CD4-positive, CD25-positive, alpha-beta regulatory T cell (primary cell): ENCODE results near the gene OBP2B. TPM values are rescaled to one million over a fixed set of nuclear protein-coding genes. Genes with fewer than 3 reads are reported as not detected.
"Not testable (repeated sequence)": the region's sequence is repeated elsewhere in the genome, so short reads cannot be mapped to it uniquely, and the experiment has no call there.

Source experiments
- ATAC-seq, 2 donors: fragments of 150-1000 bp; cut with Tn5 transposase; one replicate each; pipeline ENCODE4 v1.10.0; 2021; ENCODE audit warnings: low read depth in 2 of 2, moderate number of reproducible peaks in 2 of 2, moderate library complexity in 1 of 2
- DNase-seq, 3 donors: peaks; one replicate each; pipeline versions ENCODE4 v3.0.0 to v3.0.0-alpha.2; 2012 to 2022; ENCODE audit warnings: mixed read lengths in 1 of 3
- H3K27ac ChIP-seq: one replicate; pipeline ENCODE4 v1.7.0; 2013; ENCODE audit warnings: mild to moderate bottlenecking, low read length; ENCODE audit not compliant: insufficient read depth, poor library complexity, severe bottlenecking
- H3K27me3 ChIP-seq: one replicate; pipeline ENCODE4 v1.7.0; 2013; ENCODE audit warnings: low read length; ENCODE audit not compliant: control insufficient read depth, insufficient read depth
- H3K36me3 ChIP-seq: one replicate; pipeline ENCODE4 v1.7.0; 2013; ENCODE audit warnings: mild to moderate bottlenecking, low read length, moderate library complexity; ENCODE audit not compliant: control insufficient read depth, insufficient read depth
- H3K4me1 ChIP-seq: 2 replicates; pipeline ENCODE4 v1.7.0; 2013; ENCODE audit warnings: mild to moderate bottlenecking, low read length; ENCODE audit not compliant: insufficient read depth, control insufficient read depth, poor library complexity, severe bottlenecking
- H3K4me3 ChIP-seq: one replicate; pipeline ENCODE4 v1.7.0; 2013; ENCODE audit warnings: low read depth, mild to moderate bottlenecking, low read length, moderate library complexity
- H3K9me3 ChIP-seq, 2 experiments: 1 replicate in 1 of 2; 2 replicates in 1 of 2; pipeline ENCODE4 v1.7.0; 2013; ENCODE audit warnings: low read length in 2 of 2, mild to moderate bottlenecking in 1 of 2, moderate library complexity in 1 of 2; ENCODE audit not compliant: control insufficient read depth in 2 of 2
- H3K27ac Mint-ChIP-seq, 3 donors: one replicate each; pipeline ENCODE4 v1.8.0; 2020 to 2022; ENCODE audit warnings: mild to moderate bottlenecking in 3 of 3, mixed read lengths in 3 of 3, moderate library complexity in 2 of 3
- H3K27me3 Mint-ChIP-seq: one replicate; pipeline ENCODE4 v1.8.0; 2022; ENCODE audit warnings: mild to moderate bottlenecking, mixed read lengths
- H3K36me3 Mint-ChIP-seq: one replicate; pipeline ENCODE4 v1.8.0; 2020; ENCODE audit warnings: mixed read lengths
- H3K4me1 Mint-ChIP-seq, 4 donors: one replicate each; pipeline ENCODE4 v1.8.0; 2020 to 2022; ENCODE audit warnings: mixed read lengths in 4 of 4, mild to moderate bottlenecking in 1 of 4
- H3K4me3 Mint-ChIP-seq, 4 donors: one replicate each; pipeline ENCODE4 v1.8.0; 2020 to 2022; ENCODE audit warnings: mild to moderate bottlenecking in 4 of 4, mixed read lengths in 4 of 4, moderate library complexity in 3 of 4
- H3K9me3 Mint-ChIP-seq, 7 donors: one replicate each; pipeline ENCODE4 v1.8.0; 2020 to 2022; ENCODE audit warnings: mixed read lengths in 7 of 7, mild to moderate bottlenecking in 3 of 7, moderate library complexity in 2 of 7
- polyA plus RNA-seq, 4 donors: library from polyadenylated mRNA; unstranded; fragments of 300-500 nt; fragmentation: Illumina TruSeq; gene quantifications; one replicate each; pipeline ENCODE4 v1.2.3, GENCODE V29; 2021
- total RNA-seq: library from RNA; stranded (reverse); gene quantifications from one replicate; pipeline ENCODE4 v1.2.3, GENCODE V29; 2022

Gene OBP2B
- total and polyA plus RNA-seq, 5 donors from 2014 or later = not detected

GRCh38 chr9:133170716-133171115, 38.3 kb downstream of the OBP2B start:
- peaks cover 2% of the 10 kb centered on the region for H3K27me3 ChIP-seq
- H3K9me3 ChIP-seq = no peaks in the 10 kb centered on the region
- Mint-ChIP-seq H3K27ac (no peak overlapping the region), H3K27me3 (peaks cover 33% of the 10 kb centered on the region), H3K9me3 (no peaks in the 10 kb centered on the region), H3K4me1 (no peaks in the 10 kb centered on the region), H3K4me3 (no peak overlapping the region), H3K36me3 (no peaks in the 10 kb centered on the region)
- DNase-seq = no peak
- H3K27ac ChIP-seq = no peak overlapping the region
- no peaks in the 10 kb centered on the region for H3K4me1 ChIP-seq
- ATAC-seq = no peak
- H3K4me3 ChIP-seq = no peak overlapping the region
- no peaks in the 10 kb centered on the region for H3K36me3 ChIP-seq

DNA sequence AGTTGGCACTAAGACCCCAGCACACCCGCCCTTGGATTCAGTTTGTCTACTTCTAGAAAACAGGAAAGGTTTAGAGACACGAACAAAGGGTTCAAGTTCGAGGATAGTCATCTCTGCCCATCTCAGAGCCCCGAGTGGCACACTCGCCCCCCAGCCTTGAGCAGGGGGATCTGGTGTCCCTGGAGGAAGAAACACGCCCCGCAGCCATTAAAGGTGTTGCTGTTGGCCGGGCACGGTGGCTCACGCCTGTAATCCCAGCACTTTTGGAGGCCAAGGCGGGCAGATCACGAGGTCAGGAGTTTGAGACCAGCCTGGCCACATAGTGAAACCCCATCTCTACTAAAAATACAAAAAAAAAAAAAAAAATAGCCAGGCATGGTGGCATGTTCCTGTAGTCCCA, 39.4 kb downstream of the OBP2B start:
- H3K9me3 ChIP-seq, H3K27ac Mint-ChIP-seq, H3K4me3 ChIP-seq, H3K27me3 ChIP-seq, H3K36me3 ChIP-seq, H3K27ac ChIP-seq, H3K4me3 Mint-ChIP-seq, H3K4me1 ChIP-seq, H3K9me3 Mint-ChIP-seq, ATAC-seq, H3K36me3 Mint-ChIP-seq, H3K4me1 Mint-ChIP-seq, DNase-seq: not testable (repeated sequence)
- peaks cover 25% of the 10 kb centered on the region for H3K27me3 Mint-ChIP-seq

GRCh38 chr9:133169102-133169501, 39.9 kb downstream of the OBP2B start:
- Histone ChIP-seq H3K4me1 (no peaks in the 10 kb centered on the region), H3K27ac (no peak overlapping the region), H3K36me3 (no peaks in the 10 kb centered on the region), H3K4me3 (no peak overlapping the region), H3K9me3 (no peaks in the 10 kb centered on the region), H3K27me3 (no peaks in the 10 kb centered on the region)
- ATAC-seq = no peak
- Mint-ChIP-seq H3K27ac (no peak overlapping the region), H3K36me3 (no peaks in the 10 kb centered on the region), H3K4me1 (peaks cover 0 to under 1% (median 0%) of the 10 kb centered on the region in 4 donors), H3K4me3 (no peak overlapping the region), H3K9me3 (peaks cover 0 to 1% (median 0%) of the 10 kb centered on the region in 7 donors), H3K27me3 (peaks cover 21% of the 10 kb centered on the region)
- DNase-seq = no peak

- Mint-ChIP-seq H3K4me1 (peaks cover 0 to 2% (median 0%) of the 10 kb centered on the region in 4 donors), H3K27me3 (peaks cover 21% of the 10 kb centered on the region), H3K9me3 (peaks cover 0 to 1% (median 0%) of the 10 kb centered on the region in 7 donors), H3K36me3 (no peaks in the 10 kb centered on the region), H3K27ac (peak overlapping the region in 1 of 3 donors; percentile 9), H3K4me3 (no peak overlapping the region)
- Histone ChIP-seq H3K4me1 (peaks cover 3% of the 10 kb centered on the region), H3K9me3 (no peaks in the 10 kb centered on the region), H3K36me3 (no peaks in the 10 kb centered on the region), H3K4me3 (no peak overlapping the region), H3K27ac (no peak overlapping the region), H3K27me3 (no peaks in the 10 kb centered on the region)
- ATAC-seq (no peak), DNase-seq (no peak)
Observed at GRCh38 chr9:133168432-133168831, 40.6 kb downstream of the OBP2B start.

- DNase-seq = no peak
- no peak for ATAC-seq
- no peaks in the 10 kb centered on the region for H3K27me3 ChIP-seq
- Mint-ChIP-seq H3K4me1 (peaks cover 0 to 2% (median 0%) of the 10 kb centered on the region in 4 donors), H3K9me3 (peaks cover 0 to 1% (median 0%) of the 10 kb centered on the region in 7 donors), H3K36me3 (no peaks in the 10 kb centered on the region), H3K4me3 (no peak overlapping the region), H3K27me3 (peaks cover 19% of the 10 kb centered on the region), H3K27ac (peak overlapping the region in 1 of 3 donors; percentile 9)
- H3K9me3 ChIP-seq = no peaks in the 10 kb centered on the region
- H3K36me3 ChIP-seq = no peaks in the 10 kb centered on the region
- H3K4me1 ChIP-seq = peaks cover 7% of the 10 kb centered on the region
- no peak overlapping the region for H3K4me3 ChIP-seq
- H3K27ac ChIP-seq = no peak overlapping the region
Observed at GRCh38 chr9:133167769-133168168, 41.3 kb downstream of the OBP2B start.

GRCh38 chr9:133167096-133167730, 41.8 kb downstream of the OBP2B start:
- H3K4me3 Mint-ChIP-seq = no peak overlapping the region
- no peak overlapping the region for H3K27ac ChIP-seq
- peaks cover 16% of the 10 kb centered on the region for H3K27me3 Mint-ChIP-seq
- H3K4me1 Mint-ChIP-seq = peaks cover 0 to 4% (median 0%) of the 10 kb centered on the region in 4 donors
- H3K36me3 Mint-ChIP-seq = no peaks in the 10 kb centered on the region
- no peaks in the 10 kb centered on the region for H3K27me3 ChIP-seq
- peaks cover 0 to 1% (median 0%) of the 10 kb centered on the region in 7 donors for H3K9me3 Mint-ChIP-seq
- DNase-seq (no peak), ATAC-seq (no peak)
- H3K4me3 ChIP-seq = no peak overlapping the region
- H3K27ac Mint-ChIP-seq = no peak overlapping the region
- peaks cover 7% of the 10 kb centered on the region for H3K4me1 ChIP-seq
- H3K9me3 ChIP-seq = no peaks in the 10 kb centered on the region
- H3K36me3 ChIP-seq = no peaks in the 10 kb centered on the region

DNA sequence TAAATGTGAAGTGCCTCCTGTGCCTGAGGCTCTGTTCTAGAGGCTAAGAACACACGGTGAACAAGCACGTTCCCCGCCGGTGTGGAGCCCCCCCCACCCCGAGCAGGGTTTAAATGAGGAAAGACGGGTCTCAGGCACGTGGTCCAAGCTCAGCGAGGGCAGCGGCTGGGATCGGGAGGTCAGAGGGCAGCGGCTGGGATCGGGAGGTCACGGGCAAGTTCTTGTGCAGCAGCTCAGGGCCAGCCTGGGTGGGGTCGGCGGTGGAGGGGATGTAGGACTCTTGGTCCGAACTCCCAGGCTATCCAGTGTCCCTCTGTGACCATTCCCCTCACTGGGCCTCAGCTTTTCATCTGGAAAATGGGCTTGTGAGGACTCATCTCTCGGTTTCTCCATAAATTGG, 42.7 kb downstream of the OBP2B start:
- Mint-ChIP-seq H3K36me3 (no peaks in the 10 kb centered on the region), H3K27me3 (peaks cover 17% of the 10 kb centered on the region), H3K4me3 (peak overlapping the region in 1 of 4 donors; percentile 56), H3K9me3 (peaks cover 0 to 3% (median 0%) of the 10 kb centered on the region in 7 donors), H3K4me1 (peaks cover 0 to 9% (median 0%) of the 10 kb centered on the region in 4 donors), H3K27ac (no peak overlapping the region)
- DNase-seq (no peak), ATAC-seq (no peak)
- Histone ChIP-seq H3K27ac (no peak overlapping the region), H3K36me3 (no peaks in the 10 kb centered on the region), H3K9me3 (no peaks in the 10 kb centered on the region), H3K4me1 (peaks cover 7% of the 10 kb centered on the region), H3K4me3 (no peak overlapping the region), H3K27me3 (no peaks in the 10 kb centered on the region)

DNA sequence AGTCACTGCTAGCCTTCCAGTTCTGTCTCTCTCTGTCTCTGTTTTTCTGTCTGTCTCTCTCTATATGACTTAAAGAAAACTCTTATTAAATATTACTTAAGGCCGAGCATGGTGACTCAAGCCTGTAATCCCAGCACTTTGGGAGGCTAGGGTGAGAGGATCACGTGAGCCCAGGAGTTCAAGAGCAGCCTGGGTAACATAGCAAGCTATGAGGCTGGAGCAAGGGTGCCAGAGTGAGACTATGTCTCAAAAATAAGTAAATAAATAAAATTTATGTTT, 43.7 kb downstream of the OBP2B start:
- peak overlapping the region in 1 of 3 donors; percentile 49 for H3K27ac Mint-ChIP-seq
- DNase-seq = no peak
- H3K4me1 ChIP-seq = peaks cover 7% of the 10 kb centered on the region

More for the DNA sequence above, 43.7 kb downstream of the OBP2B start:
- H3K36me3 ChIP-seq = no peaks in the 10 kb centered on the region
- H3K4me3 ChIP-seq = no peak overlapping the region
- H3K4me3 Mint-ChIP-seq = peak overlapping the region in 2 of 4 donors; percentile 26 to 53
- H3K27me3 Mint-ChIP-seq = peaks cover 9% of the 10 kb centered on the region
- no peaks in the 10 kb centered on the region for H3K9me3 ChIP-seq
- no peaks in the 10 kb centered on the region for H3K27me3 ChIP-seq
- H3K9me3 Mint-ChIP-seq = peaks cover 0 to 3% (median 0%) of the 10 kb centered on the region in 7 donors
- no peak overlapping the region for H3K27ac ChIP-seq
- H3K36me3 Mint-ChIP-seq = no peaks in the 10 kb centered on the region
- peaks cover 0 to 14% (median 4%) of the 10 kb centered on the region in 4 donors for H3K4me1 Mint-ChIP-seq
- no peak for ATAC-seq
